Iris pigment epithelial cell (primary cell): ENCODE data around the gene MRPS24.
"Not testable (repeated sequence)": the region's sequence is repeated elsewhere in the genome, so short reads cannot be mapped to it uniquely, and the experiment has no call there.

Experiments used
- DNase-seq: peaks from one replicate; pipeline ENCODE4 v3.0.0-alpha.2; 2011; ENCODE audit warnings: low read depth

Gene MRPS24

GRCh38 chr7:43869006-43869866 lies at the start of gene MRPS24:
Gene MRPS24, minus strand, starts transcription at chr7:43869517. Its CDS starts 22 bp downstream, at chr7:43869495.
- DNase-seq, result peak; percentile 97

- DNase-seq, result no peak
These were observed 46.6 kb upstream of the MRPS24 start for GRCh38 chr7:43915907-43916306.

- DNase-seq, result no peak
These were observed 45.5 kb upstream of the MRPS24 start for GRCh38 chr7:43914795-43915194.

GRCh38 chr7:43906331-43907010 lies 37.2 kb upstream of the MRPS24 start, which contains the start of gene URGCP:
Gene URGCP, minus strand, starts transcription at chr7:43906596. Its CDS starts 21 bp downstream, at chr7:43906575.
- DNase-seq, result peak; percentile 33

- DNase-seq, result peak; percentile 34
These were observed 36.6 kb upstream of the MRPS24 start for GRCh38 chr7:43905956-43906330.

- no peak for DNase-seq
These were observed 36.1 kb upstream of the MRPS24 start for GRCh38 chr7:43905209-43905946.

- DNase-seq, result peak; percentile 21
These were observed 35.4 kb upstream of the MRPS24 start for GRCh38 chr7:43904533-43905208.

GRCh38 chr7:43902542-43903054 lies 33.3 kb upstream of the MRPS24 start:
- no peak for DNase-seq

- DNase-seq, result not testable (repeated sequence)
These were observed 29.3 kb upstream of the MRPS24 start for GRCh38 chr7:43898571-43898970.

- DNase-seq, result no peak
These were observed 26.6 kb upstream of the MRPS24 start for GRCh38 chr7:43895847-43896415.

- no peak for DNase-seq
These were observed 22.0 kb upstream of the MRPS24 start for GRCh38 chr7:43891069-43891955.

GRCh38 chr7:43890468-43890867 lies 21.2 kb upstream of the MRPS24 start:
- no peak for DNase-seq

GRCh38 chr7:43888993-43889945 lies 20.0 kb upstream of the MRPS24 start:
- DNase-seq, result no peak

- no peak for DNase-seq
These were observed 15.3 kb upstream of the MRPS24 start for GRCh38 chr7:43884617-43885016.

GRCh38 chr7:43884209-43884608 lies 14.9 kb upstream of the MRPS24 start:
- no peak for DNase-seq

GRCh38 chr7:43880596-43880995 lies 11.3 kb upstream of the MRPS24 start:
- DNase-seq, result peak; percentile 62

- peak; percentile 89 for DNase-seq
These were observed 10.2 kb upstream of the MRPS24 start for GRCh38 chr7:43879477-43879876.

GRCh38 chr7:43878867-43879266 lies 9.6 kb upstream of the MRPS24 start:
- no peak for DNase-seq
